GM12872 (cell line): ENCODE results near the gene AUP1.

Source experiments
- TF ChIP-seq, protein P1 (sequence below): IDR thresholded peaks from 3 replicates; pipeline ENCODE4 v1.5.1; 2011; ENCODE audit warnings: low read depth, mild to moderate bottlenecking, low read length, moderate library complexity; ENCODE audit not compliant: insufficient read depth

AUP1 gene

DNA sequence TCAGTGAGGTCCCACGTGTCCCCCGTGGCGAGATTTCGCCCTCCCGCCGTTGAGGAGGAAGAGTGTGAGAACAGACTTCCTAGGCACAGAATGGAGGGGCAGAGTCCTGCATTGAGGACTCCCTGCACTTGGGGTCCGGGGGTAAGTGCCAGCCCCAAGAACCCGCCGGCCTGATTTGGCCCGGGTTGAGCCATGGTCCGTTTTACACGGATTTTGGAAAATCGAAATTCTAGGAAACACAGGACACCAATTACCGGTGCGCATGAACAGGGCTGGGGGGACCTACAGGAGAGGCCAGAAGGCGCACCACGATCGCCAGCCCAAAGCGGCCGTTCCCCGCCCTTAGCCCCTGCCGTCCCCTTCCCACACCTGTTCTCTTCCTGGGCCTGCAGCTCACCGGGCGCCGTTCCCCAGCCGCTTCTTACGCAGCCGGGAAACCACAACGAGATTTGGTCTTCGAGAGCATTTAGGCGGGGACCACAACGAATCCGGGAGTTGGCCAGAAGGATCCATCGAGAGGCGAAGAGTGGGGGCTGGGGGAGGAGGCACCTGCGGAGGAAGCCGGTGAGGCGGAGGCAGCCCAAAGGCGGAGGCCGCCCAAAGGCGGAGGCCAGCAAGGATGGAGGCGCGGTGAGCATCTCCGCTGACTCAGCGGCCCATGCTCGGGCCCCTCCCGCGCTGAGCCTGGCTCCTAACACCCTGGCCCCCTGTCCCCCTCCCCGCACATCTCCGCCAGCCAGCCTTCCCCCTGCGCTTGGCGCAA, 15.7 kb downstream of the AUP1 start:
- TF ChIP-seq, protein P1, sequence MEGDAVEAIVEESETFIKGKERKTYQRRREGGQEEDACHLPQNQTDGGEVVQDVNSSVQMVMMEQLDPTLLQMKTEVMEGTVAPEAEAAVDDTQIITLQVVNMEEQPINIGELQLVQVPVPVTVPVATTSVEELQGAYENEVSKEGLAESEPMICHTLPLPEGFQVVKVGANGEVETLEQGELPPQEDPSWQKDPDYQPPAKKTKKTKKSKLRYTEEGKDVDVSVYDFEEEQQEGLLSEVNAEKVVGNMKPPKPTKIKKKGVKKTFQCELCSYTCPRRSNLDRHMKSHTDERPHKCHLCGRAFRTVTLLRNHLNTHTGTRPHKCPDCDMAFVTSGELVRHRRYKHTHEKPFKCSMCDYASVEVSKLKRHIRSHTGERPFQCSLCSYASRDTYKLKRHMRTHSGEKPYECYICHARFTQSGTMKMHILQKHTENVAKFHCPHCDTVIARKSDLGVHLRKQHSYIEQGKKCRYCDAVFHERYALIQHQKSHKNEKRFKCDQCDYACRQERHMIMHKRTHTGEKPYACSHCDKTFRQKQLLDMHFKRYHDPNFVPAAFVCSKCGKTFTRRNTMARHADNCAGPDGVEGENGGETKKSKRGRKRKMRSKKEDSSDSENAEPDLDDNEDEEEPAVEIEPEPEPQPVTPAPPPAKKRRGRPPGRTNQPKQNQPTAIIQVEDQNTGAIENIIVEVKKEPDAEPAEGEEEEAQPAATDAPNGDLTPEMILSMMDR, result no peak

DNA sequence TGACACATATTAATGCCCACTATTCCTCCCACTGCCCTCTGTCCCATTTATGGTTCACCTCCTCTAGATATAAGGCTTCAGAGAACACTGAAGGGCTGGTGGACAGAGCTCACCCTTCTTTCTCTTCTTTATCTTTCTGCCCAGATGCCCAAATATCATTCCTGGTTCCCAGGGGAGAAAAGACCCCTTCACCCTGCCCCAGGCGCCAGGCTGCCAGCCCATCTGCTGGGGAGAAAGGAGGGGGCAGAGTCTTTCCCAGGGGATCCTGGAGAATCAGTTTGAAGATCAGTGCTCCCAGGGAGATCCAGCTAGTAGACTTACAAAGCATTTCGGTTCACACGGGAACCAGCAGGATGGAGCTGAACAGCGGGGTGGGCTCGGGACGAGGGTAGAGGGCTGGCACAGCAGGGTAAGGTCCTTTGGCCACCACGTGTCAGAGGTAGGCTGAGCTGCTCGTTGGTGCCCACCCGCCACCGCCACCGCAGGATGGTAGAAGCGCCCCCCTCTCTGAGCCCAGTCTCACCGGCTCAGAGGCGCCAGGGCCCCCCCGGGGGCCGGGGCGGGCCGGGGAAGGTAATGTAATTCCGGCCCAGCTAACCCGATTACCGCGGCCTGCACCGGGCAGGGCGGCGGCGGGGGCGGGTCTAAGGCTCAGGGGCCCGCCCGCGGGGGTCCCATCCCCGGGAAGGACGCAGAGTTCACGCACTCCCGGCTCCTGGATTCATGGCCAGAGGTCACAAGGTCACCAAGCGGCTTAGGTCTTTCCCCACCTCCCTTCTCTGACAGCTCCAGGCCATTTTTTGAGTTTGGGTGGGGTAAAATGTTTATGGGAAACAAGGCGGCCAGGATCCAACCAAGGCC, 16.5 kb downstream of the AUP1 start:
- TF ChIP-seq, protein P1, result no peak

DNA sequence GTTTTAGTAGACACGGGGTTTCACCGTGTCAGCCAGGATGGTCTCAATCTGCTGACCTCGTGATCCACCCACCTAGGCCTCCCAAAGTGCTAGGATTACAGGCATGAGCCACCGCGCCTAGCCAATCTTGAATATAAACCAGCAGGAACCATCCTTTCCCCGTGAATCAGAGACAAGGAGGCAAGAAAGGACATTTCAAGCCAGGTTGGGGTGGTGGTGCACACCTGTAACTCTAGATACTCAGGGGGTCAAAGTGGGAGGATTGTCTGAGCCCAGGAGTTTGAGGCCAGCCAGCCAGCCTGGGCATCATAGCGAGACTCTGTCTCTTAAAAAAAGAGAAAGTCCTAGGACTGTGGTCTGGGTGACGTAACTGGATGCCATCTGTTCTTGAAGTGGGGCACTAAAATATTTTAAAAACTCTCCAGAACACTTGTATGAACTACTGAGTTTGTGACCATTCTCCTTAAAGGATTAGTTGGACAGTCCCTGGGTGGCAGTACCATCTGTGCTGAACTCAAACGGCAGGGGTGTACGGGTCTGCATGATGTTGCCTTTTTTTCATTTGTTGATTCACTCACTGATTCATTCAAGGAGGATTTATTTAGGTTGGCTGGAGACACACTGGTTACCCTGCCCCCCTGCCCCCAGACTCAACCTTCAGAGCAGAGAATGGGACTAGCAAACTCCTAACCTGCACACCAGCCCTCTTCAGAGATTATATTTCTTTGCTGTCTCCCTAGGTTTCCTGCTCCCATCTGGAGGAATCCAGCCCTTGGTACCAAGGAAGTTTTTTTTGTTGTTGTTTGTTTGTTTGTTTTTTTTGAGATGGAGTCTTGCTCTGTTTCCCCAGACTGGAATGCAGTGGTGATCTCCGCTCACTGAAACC, 18.2 kb downstream of the AUP1 start:
- TF ChIP-seq, protein P1, result no peak

DNA sequence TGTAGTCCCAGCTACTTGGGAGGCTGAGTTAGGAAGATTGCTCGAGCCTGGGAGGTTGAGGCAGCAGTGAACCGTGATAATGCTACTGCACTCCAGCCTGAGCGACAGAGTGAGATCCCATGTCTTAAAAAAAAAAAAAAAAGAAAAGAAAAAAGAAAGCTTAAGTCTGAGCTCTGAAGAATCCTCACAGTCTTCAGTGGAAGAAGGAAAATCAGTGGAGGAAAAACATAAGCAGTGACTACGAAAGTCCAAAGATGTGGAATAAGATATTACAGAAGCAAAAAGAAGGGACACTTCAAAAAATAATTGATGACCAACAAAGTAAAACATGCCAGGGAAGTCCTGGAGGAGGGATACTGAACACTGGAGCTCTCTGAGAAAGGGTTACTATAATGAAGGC, 19.2 kb downstream of the AUP1 start:
- TF ChIP-seq, protein P1, result no peak

DNA sequence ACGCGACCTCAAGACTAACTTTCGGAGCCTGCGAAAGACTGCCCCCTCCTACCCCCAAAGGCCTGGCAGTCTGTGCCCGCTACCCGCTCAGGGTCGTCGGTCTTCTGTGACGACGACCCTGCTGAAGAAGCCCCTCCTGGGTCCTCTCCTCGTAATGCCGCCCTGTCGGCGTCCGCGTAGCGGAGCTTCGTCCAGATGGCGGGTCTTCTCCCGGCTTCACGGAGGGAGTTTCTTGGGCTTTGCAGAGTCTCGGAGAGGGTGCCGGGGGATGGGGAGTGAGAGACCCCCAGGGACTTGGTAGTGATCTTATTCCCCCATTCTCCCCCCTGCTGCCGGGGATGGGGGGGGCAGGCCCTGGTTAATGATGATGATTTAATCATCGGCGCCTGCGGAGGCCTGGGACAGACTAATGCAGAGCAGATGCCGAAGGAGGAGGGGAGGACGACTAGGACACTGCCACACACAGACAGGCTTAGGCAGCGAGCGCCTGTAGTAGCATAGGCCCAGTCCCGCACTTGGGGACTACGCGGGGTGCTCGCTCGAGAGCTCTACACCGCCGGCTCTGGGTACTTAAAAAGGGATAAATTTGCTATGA, 21.5 kb downstream of the AUP1 start:
- TF ChIP-seq, protein P1, result no peak

DNA sequence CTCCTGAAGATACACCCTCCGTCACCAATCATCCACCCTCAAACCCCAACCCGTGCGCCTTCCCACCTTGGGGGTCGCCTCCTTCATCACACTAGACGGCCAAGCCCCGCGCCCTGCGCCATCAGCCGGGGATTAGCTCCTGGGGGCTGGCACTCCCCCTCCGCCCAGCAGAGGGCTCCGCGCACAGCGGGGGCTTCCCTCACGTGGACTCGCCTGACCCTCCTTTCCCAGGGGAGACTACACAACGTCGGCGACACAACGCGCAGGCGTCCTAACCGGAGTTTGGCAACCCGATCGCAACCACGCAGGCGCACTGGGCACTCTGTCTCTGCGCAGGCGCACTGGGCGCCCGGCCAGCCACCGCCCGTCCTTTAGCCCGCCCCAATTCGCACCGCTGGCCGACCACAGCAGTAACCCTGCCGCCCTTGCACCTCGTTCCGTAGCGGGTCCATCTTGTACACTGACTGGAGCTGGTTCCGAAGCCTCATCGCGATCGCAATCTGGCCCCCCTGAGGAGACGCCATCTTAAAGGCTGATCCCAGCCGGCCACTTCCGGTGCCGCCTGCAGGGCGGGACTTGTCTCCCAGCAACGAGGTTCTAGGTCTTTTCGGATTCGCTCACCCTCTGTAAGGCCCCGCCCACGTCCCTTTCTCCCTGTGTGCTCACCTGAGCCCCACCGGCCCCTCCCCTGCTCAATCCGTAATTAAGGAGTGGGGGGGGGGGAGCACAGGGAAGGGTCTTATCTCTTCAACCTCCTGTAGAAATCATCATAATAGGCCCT, 22.2 kb downstream of the AUP1 start, which contains the start of gene PCGF1:
TSS of gene PCGF1 (minus strand) at position 551 of the 781 bp plus-strand sequence. CDS start at position 524, 27 bp downstream.
- TF ChIP-seq, protein P1, result peak; percentile 76
